ENCODE measurements around the gene WDR33. TPM values are rescaled to one million over a fixed set of nuclear protein-coding genes. Genes with fewer than 3 reads are reported as not detected.

The WDR33 gene
- total and polyA plus RNA-seq, 9 of the 15 experiments (the other 6 are each of a cell fraction or from before 2014, with no cell fraction given) = 24.2 to 57.4 (median 38.4) TPM

DNA sequence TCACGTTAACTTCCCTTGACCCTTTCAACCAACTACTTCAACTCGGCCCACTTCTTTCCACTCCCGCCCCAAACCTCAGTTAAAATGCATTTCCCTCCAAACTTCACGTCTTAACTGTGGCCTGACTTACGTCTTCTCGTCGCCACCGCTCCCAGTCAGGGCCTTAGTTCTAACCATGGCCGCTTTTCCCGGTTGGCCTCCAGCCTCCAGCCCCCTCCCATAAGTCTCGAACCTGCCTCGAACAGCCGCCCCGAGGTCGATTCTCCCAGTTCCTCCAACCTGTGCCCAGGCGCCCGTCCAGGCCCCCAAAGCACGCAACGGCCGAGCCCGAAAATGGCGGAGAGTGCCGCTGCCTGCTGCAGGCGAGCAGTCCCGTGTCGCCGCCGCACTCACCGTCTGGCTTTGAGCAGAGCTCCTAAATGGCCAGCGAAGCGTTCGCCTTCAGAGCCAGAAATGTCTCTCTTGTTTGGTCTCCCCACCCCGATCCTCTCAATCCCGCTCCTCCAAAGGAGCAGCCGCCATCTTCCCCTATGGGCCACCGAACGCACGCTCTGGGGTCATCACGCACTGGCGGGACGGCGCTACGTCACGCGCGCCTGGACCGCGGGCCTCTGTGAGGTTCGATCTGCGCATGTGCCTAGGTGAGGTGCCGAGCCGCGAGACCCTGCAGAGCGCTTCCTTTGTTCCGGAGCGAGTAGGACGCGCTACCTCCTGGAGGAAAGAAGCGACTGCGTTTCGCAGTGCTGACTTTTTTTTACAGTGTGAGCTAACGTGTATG lies at the start of gene WDR33 (continued):
- TF ChIP-seq, protein P1, sequence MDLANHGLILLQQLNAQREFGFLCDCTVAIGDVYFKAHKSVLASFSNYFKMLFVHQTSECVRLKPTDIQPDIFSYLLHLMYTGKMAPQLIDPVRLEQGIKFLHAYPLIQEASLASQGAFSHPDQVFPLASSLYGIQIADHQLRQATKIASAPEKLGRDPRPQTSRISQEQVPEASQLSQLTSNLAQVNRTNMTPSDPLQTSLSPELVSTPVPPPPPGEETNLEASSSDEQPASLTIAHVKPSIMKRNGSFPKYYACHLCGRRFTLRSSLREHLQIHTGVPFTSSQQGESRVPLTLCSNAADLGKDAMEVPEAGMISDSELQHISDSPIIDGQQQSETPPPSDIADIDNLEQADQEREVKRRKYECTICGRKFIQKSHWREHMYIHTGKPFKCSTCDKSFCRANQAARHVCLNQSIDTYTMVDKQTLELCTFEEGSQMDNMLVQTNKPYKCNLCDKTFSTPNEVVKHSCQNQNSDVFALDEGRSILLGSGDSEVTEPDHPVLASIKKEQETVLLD (IDR thresholded peaks at IDR 0.05) = peak; percentile 98
- TF ChIP-seq NFRKB (IDR thresholded peaks at IDR 0.05; ENCODE audit: low read depth) (peak; percentile 97), TBL1XR1 (IDR thresholded peaks at IDR 0.05; ENCODE audit: low read length in 2 of 2) (0 out of 4 replicates have a peak, but pooled peaks of 1 of the 2 experiments have one; percentile 13), TAF7 (tag; IDR thresholded peaks at IDR 0.05) (peak; percentile 96), CBFB (CRISPR knock-in tag; IDR thresholded peaks at IDR 0.05) (peak; percentile 23; the same call in 1 of the 2 replicates), ZFX (CRISPR knock-in tag; IDR thresholded peaks at IDR 0.05) (peak; percentile 98), BRD9 (IDR thresholded peaks at IDR 0.05; ENCODE audit: low read depth, partially characterized antibody) (peak; percentile 23), HDAC1 (IDR thresholded peaks at IDR 0.05) (peak in 1 of 2 experiments; percentile 75; a peak in 2 of 4 replicates), DMBX1 (CRISPR knock-in tag; IDR thresholded peaks at IDR 0.05; ENCODE audit: borderline replicate concordance) (0 out of 2 replicates have a peak, but pooled peaks have one; percentile 11), ETV1 (tag; conservative IDR thresholded peaks at IDR 0.05; ENCODE audit: low read depth) (peak; percentile 53; the same call in 1 of the 2 replicates), ZC3H11A (IDR thresholded peaks at IDR 0.05; ENCODE audit: low read depth, low read length) (no peak), PCBP1 (IDR thresholded peaks at IDR 0.05; ENCODE audit: low read depth, low read length, poor library complexity, severe bottlenecking) (peak; percentile 59)
- TF ChIP-seq, protein P2, sequence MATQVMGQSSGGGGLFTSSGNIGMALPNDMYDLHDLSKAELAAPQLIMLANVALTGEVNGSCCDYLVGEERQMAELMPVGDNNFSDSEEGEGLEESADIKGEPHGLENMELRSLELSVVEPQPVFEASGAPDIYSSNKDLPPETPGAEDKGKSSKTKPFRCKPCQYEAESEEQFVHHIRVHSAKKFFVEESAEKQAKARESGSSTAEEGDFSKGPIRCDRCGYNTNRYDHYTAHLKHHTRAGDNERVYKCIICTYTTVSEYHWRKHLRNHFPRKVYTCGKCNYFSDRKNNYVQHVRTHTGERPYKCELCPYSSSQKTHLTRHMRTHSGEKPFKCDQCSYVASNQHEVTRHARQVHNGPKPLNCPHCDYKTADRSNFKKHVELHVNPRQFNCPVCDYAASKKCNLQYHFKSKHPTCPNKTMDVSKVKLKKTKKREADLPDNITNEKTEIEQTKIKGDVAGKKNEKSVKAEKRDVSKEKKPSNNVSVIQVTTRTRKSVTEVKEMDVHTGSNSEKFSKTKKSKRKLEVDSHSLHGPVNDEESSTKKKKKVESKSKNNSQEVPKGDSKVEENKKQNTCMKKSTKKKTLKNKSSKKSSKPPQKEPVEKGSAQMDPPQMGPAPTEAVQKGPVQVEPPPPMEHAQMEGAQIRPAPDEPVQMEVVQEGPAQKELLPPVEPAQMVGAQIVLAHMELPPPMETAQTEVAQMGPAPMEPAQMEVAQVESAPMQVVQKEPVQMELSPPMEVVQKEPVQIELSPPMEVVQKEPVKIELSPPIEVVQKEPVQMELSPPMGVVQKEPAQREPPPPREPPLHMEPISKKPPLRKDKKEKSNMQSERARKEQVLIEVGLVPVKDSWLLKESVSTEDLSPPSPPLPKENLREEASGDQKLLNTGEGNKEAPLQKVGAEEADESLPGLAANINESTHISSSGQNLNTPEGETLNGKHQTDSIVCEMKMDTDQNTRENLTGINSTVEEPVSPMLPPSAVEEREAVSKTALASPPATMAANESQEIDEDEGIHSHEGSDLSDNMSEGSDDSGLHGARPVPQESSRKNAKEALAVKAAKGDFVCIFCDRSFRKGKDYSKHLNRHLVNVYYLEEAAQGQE (IDR thresholded peaks at IDR 0.05; ENCODE audit: borderline replicate concordance) = no peak; the same call in 1 of the 2 replicates
- TF ChIP-seq, protein P2 (CRISPR knock-in tag; IDR thresholded peaks at IDR 0.05; ENCODE audit: low read depth) = peak; percentile 38; the same call in 1 of the 2 replicates
- TF ChIP-seq, protein P3, sequence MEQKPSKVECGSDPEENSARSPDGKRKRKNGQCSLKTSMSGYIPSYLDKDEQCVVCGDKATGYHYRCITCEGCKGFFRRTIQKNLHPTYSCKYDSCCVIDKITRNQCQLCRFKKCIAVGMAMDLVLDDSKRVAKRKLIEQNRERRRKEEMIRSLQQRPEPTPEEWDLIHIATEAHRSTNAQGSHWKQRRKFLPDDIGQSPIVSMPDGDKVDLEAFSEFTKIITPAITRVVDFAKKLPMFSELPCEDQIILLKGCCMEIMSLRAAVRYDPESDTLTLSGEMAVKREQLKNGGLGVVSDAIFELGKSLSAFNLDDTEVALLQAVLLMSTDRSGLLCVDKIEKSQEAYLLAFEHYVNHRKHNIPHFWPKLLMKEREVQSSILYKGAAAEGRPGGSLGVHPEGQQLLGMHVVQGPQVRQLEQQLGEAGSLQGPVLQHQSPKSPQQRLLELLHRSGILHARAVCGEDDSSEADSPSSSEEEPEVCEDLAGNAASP (IDR thresholded peaks at IDR 0.05) = no peak
- TF ChIP-seq, protein P4, sequence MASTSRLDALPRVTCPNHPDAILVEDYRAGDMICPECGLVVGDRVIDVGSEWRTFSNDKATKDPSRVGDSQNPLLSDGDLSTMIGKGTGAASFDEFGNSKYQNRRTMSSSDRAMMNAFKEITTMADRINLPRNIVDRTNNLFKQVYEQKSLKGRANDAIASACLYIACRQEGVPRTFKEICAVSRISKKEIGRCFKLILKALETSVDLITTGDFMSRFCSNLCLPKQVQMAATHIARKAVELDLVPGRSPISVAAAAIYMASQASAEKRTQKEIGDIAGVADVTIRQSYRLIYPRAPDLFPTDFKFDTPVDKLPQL (IDR thresholded peaks at IDR 0.05; ENCODE audit: extremely low read depth, insufficient read length) = peak; percentile 44
